Measurements from ENCODE around the gene EHF. TPM values are rescaled to one million over a fixed set of nuclear protein-coding genes. Genes with fewer than 3 reads are reported as not detected.

Gene EHF
- total RNA-seq, 1 experiment from 2014 or later: 118 TPM

GRCh38 chr11:34647532-34647931, 26.6 kb downstream of the EHF start:
- Histone ChIP-seq H3K4me3 (no peak overlapping the region), H3K36me3 (ENCODE audit: low read depth) (peaks cover 94% of the 10 kb centered on the region), H4K20me1 (ENCODE audit: insufficient read depth) (no peaks in the 10 kb centered on the region), H3K27me3 (ENCODE audit: insufficient read depth, low read depth) (no peaks in the 10 kb centered on the region), H3K4me2 (no peak overlapping the region), H3K27ac (no peak overlapping the region), H3K9me2 (ENCODE audit: insufficient read depth) (no peaks in the 10 kb centered on the region), H3K4me1 (replicated peaks; ENCODE audit: insufficient read depth) (peaks cover 77% of the 10 kb centered on the region), H3K9me3 (ENCODE audit: insufficient read depth, low read depth) (no peaks in the 10 kb centered on the region), H3K79me2 (ENCODE audit: low read depth) (peaks cover 84% of the 10 kb centered on the region), H3F3A (ENCODE audit: insufficient read depth, low read depth) (peaks cover 69% of the 10 kb centered on the region), H2AFZ (no peak overlapping the region)
- DNase-seq: peak in 1 of 2 experiments; percentile 19
- CTCF ChIA-PET: interaction anchor here (1.2 kb wide), 1 partner anchor 135 kb away, joined by 3 read pairs; no protein-coding TSS in a partner anchor
- TF ChIP-seq CTCF (conservative IDR thresholded peaks at IDR 0.05): no peak
- intact Hi-C loops (cut with micrococcal nuclease; ENCODE audit: unreplicated experiment): no loop called here
- POLR2A ChIA-PET (ENCODE audit: unreplicated experiment): no interaction called here
- no TSS peak for BruUV-seq (replicated peaks)

GRCh38 chr11:34648036-34648435, 27.1 kb downstream of the EHF start:
- Histone ChIP-seq H3K36me3 (ENCODE audit: low read depth) (peaks cover 94% of the 10 kb centered on the region), H3K79me2 (ENCODE audit: low read depth) (peaks cover 81% of the 10 kb centered on the region), H3K4me2 (no peak overlapping the region), H3K4me3 (no peak overlapping the region), H3K4me1 (replicated peaks; ENCODE audit: insufficient read depth) (peaks cover 77% of the 10 kb centered on the region), H3K27ac (no peak overlapping the region), H3K9me2 (ENCODE audit: insufficient read depth) (no peaks in the 10 kb centered on the region), H3F3A (ENCODE audit: insufficient read depth, low read depth) (peaks cover 70% of the 10 kb centered on the region), H3K27me3 (ENCODE audit: insufficient read depth, low read depth) (no peaks in the 10 kb centered on the region), H2AFZ (no peak overlapping the region), H4K20me1 (ENCODE audit: insufficient read depth) (no peaks in the 10 kb centered on the region), H3K9me3 (ENCODE audit: insufficient read depth, low read depth) (no peaks in the 10 kb centered on the region)
- TF ChIP-seq EZH2 (IDR thresholded peaks at IDR 0.05; ENCODE audit: low read depth) (no peak), CTCF (conservative IDR thresholded peaks at IDR 0.05) (no peak)
- DNase-seq: no peak
- POLR2A ChIA-PET (ENCODE audit: unreplicated experiment): no interaction called here
- BruUV-seq (replicated peaks): no TSS peak
- CTCF ChIA-PET: interaction anchor here (1.2 kb wide), 1 partner anchor 135 kb away, joined by 3 read pairs; no protein-coding TSS in a partner anchor
- intact Hi-C loops (cut with micrococcal nuclease; ENCODE audit: unreplicated experiment): no loop called here

- no peak for DNase-seq
- intact Hi-C loops (cut with micrococcal nuclease; ENCODE audit: unreplicated experiment): no loop called here
- TF ChIP-seq CTCF (conservative IDR thresholded peaks at IDR 0.05) (no peak), EZH2 (IDR thresholded peaks at IDR 0.05; ENCODE audit: low read depth) (no peak)
- ChIA-PET CTCF (no interaction called here), POLR2A (ENCODE audit: unreplicated experiment) (interaction anchor here (0.7 kb wide), 1 partner anchor 127 kb away, joined by 3 read pairs; no protein-coding TSS in a partner anchor)
- Histone ChIP-seq H3K9me2 (ENCODE audit: insufficient read depth) (no peaks in the 10 kb centered on the region), H4K20me1 (ENCODE audit: insufficient read depth) (no peaks in the 10 kb centered on the region), H3F3A (ENCODE audit: insufficient read depth, low read depth) (peaks cover 73% of the 10 kb centered on the region), H3K4me3 (no peak overlapping the region), H2AFZ (no peak overlapping the region), H3K4me1 (replicated peaks; ENCODE audit: insufficient read depth) (peaks cover 74% of the 10 kb centered on the region), H3K4me2 (no peak overlapping the region), H3K36me3 (ENCODE audit: low read depth) (peaks cover 78% of the 10 kb centered on the region), H3K79me2 (ENCODE audit: low read depth) (peaks cover 65% of the 10 kb centered on the region), H3K9me3 (ENCODE audit: insufficient read depth, low read depth) (no peaks in the 10 kb centered on the region), H3K27ac (peak overlapping the region; percentile 32), H3K27me3 (ENCODE audit: insufficient read depth, low read depth) (no peaks in the 10 kb centered on the region)
- BruUV-seq (replicated peaks): no TSS peak
Observed at GRCh38 chr11:34649597-34649996, 28.7 kb downstream of the EHF start.

All from PC-9 (cell line).